Retinal pigment epithelial cell (primary cell): Measurements from ENCODE around the gene SLC24A5.

Experiments used
- DNase-seq: peaks from one replicate; pipeline ENCODE4 v3.0.0-alpha.2; 2010; ENCODE audit warnings: low read depth
- H3K4me3 ChIP-seq: 2 replicates; pipeline ENCODE4 v1.5.1; 2011; ENCODE audit warnings: mild to moderate bottlenecking, low read length, control low read depth, moderate library complexity
- TF ChIP-seq, protein P1 (sequence below): conservative IDR thresholded peaks from 2 replicates; pipeline ENCODE4 v1.5.1; 2011; ENCODE audit warnings: low read depth, low read length, control low read depth, inconsistent platforms

SLC24A5 gene

DNA sequence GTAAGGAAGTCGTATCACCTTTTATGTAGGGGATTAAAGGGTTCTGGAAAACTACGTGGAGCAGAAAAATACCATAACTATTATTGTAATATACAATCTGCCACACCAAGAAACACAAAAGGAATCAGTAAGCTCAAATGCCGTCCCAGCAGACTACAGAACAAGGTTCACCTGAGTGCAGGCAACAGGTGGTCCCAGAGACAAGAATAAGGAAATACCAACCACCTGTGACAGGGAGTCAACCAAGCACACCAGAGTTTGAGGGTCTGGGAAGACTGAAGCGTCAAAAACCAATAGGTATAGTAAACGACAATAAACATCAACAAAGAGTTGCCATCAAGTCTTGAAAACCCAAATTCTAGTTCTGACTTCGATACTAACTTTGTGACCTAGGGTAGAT lies 12.1 kb downstream of the SLC24A5 start:
- TF ChIP-seq, protein P1, sequence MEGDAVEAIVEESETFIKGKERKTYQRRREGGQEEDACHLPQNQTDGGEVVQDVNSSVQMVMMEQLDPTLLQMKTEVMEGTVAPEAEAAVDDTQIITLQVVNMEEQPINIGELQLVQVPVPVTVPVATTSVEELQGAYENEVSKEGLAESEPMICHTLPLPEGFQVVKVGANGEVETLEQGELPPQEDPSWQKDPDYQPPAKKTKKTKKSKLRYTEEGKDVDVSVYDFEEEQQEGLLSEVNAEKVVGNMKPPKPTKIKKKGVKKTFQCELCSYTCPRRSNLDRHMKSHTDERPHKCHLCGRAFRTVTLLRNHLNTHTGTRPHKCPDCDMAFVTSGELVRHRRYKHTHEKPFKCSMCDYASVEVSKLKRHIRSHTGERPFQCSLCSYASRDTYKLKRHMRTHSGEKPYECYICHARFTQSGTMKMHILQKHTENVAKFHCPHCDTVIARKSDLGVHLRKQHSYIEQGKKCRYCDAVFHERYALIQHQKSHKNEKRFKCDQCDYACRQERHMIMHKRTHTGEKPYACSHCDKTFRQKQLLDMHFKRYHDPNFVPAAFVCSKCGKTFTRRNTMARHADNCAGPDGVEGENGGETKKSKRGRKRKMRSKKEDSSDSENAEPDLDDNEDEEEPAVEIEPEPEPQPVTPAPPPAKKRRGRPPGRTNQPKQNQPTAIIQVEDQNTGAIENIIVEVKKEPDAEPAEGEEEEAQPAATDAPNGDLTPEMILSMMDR = no peak
- H3K4me3 ChIP-seq = no peak overlapping the region
- DNase-seq = no peak

DNA sequence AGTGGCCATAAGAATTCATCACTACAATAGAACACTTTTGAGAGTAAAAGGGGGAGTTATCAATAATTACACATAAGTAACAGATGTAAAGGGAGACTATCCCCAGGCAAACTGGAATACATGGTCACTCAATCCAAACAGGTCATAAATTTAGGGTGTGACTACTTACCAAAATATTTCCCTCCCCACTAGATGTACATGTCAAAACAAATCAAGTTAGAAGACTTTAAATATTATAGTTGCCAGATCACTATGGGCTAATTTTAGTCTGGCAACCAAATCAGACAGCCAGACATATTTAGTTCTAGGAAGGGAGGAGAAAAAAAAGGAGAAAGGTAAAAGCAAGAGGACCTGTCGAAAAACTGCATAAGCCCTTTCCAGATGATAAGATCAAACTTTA lies 23.1 kb downstream of the SLC24A5 start:
- TF ChIP-seq, protein P1 = no peak
- no peak for DNase-seq
- H3K4me3 ChIP-seq = no peak overlapping the region

DNA sequence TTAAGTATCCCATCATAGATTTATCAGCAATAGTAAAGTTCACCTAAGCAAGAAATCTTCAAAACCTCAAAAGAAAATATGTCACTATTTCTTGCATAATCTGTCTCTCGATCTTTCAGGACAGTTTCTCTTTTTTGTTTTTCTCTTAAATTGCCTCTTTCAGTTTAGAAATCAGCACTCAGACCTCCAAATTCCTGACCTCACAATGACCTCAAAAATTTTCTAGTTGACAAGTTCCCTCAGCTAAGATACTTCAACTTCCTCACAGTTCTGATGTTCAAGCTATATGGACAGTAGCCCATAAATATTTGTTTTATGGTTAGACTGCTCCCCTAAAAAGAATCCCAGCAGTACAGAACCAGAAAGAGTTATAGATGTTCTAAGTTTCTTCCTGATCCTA lies 24.1 kb downstream of the SLC24A5 start:
- no peak overlapping the region for H3K4me3 ChIP-seq
- DNase-seq = no peak
- TF ChIP-seq, protein P1 = no peak

DNA sequence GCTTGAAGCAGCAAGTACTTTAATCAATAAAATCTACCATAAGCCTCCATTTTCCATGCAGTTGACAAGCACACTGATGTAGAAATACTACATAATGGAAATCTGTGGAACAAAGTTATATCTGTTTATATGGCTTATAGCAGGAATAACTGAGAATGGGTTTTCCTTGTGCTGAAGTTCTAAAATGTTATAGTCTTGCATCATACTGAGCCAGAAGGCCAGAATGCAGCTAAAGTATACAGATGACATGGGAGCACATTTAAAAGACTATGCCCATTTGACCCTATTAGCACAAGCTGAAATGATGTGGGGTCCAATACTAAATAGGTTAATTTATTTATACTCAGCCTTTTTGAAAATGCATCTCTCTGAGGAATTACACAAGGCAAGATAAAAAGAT lies 25.1 kb downstream of the SLC24A5 start:
- TF ChIP-seq, protein P1 = no peak
- DNase-seq = no peak
- H3K4me3 ChIP-seq = no peak overlapping the region

DNA sequence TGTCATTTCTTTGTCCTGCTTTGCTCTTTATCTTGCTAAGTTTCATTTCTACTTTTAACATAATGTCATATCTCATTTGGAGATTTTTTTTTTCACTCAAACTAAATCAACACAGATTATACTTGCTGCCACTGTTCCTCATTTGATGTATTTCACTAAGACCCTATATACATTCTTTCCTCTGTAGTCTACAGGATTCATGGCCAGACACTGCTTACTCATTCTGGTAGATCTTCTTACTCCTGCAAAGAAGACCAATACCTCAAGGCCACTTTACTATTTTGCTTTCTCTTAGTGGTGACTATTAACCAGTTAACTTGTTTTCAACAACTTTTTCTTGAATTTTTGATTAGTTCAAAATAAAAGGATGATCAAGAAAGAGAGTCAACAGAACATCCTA lies 26.6 kb downstream of the SLC24A5 start:
- TF ChIP-seq, protein P1 = no peak
- DNase-seq = no peak
- no peak overlapping the region for H3K4me3 ChIP-seq

DNA sequence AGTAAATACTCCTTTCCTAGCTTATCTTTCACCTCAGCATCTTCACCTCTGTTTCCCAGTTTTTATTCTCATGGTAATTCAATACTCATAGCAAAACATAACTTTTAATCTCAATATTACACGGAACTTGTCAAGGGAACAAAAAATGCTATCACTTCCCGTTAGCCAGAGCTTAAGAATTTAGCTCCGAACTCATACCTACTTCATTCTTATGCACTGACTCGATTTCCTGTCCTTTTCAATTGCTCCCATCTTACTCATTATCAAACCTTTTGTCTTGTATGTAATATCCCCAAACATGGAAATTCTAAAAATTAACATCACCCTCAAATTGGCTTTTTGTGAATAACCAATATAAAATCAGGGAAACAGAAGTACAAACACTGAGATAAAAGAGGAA lies 29.1 kb downstream of the SLC24A5 start:
- TF ChIP-seq, protein P1 = no peak
- no peak for DNase-seq

DNA sequence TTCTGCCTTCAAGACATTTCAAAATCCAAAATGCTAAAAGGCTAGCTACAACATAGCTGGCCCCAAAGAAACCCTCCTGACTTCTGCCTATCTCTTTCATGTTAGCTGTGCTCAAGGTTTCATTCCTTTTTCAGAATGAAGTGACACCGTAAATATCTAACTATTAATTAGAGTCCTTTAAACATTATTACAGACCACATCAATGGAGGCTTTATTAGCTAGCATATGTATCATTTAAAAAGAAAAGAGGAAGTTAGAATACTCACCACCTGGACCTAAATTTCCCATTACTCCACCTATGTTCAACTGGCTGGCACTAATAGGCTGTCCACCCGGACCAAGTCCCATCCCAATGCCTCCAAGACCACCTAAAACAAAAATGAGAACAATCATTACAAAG lies 32.7 kb downstream of the SLC24A5 start:
- TF ChIP-seq, protein P1 = no peak
- DNase-seq = no peak
- no peak overlapping the region for H3K4me3 ChIP-seq

More for the DNA sequence above, 29.1 kb downstream of the SLC24A5 start:
- H3K4me3 ChIP-seq = no peak overlapping the region
